Choroid plexus epithelial cell (primary cell): Measurements from ENCODE around the gene ADCY2.

Source experiments
- DNase-seq: peaks from one replicate; pipeline ENCODE4 v3.0.0-alpha.2; 2010; ENCODE audit warnings: low read depth
- H3K4me3 ChIP-seq: 2 replicates; pipeline ENCODE4 v1.5.1; 2011; ENCODE audit warnings: low read depth, mild to moderate bottlenecking, control low read depth, low read length, moderate library complexity
- TF ChIP-seq, protein P1 (sequence below): conservative IDR thresholded peaks from 2 replicates; pipeline ENCODE4 v1.5.1; 2011; ENCODE audit warnings: low read depth, mild to moderate bottlenecking, control low read depth, inconsistent platforms, low read length, moderate library complexity

ADCY2 gene

DNA sequence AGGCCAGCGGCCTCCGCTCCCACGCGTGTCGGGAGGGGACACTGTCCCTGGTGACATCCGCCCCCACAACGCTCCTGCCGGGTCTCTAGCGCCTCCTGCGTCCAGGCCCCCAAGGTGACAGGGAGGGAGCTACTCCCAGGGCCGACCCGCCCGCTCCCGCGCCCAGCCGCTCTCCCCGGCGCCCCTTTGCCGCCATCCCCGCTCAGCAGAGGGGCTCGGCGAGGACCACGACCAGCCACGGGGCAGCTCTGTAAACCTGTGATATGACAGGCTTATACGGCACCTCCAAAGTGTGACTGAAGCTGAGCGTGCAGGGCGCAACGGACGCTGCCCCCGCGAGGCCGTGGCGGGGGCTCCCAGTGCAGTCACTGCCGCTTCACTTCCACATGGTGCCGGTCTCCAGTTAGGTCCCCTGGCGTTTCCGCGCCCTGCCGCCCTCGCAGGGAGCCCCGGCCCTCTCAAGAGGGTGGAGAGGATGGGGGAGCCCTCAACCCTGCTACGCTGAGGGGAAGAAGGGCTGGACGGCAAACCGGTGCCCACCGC lies 978 bp upstream of the ADCY2 start:
- TF ChIP-seq, protein P1, sequence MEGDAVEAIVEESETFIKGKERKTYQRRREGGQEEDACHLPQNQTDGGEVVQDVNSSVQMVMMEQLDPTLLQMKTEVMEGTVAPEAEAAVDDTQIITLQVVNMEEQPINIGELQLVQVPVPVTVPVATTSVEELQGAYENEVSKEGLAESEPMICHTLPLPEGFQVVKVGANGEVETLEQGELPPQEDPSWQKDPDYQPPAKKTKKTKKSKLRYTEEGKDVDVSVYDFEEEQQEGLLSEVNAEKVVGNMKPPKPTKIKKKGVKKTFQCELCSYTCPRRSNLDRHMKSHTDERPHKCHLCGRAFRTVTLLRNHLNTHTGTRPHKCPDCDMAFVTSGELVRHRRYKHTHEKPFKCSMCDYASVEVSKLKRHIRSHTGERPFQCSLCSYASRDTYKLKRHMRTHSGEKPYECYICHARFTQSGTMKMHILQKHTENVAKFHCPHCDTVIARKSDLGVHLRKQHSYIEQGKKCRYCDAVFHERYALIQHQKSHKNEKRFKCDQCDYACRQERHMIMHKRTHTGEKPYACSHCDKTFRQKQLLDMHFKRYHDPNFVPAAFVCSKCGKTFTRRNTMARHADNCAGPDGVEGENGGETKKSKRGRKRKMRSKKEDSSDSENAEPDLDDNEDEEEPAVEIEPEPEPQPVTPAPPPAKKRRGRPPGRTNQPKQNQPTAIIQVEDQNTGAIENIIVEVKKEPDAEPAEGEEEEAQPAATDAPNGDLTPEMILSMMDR: no peak
- no peak overlapping the region for H3K4me3 ChIP-seq
- DNase-seq: no peak

DNA sequence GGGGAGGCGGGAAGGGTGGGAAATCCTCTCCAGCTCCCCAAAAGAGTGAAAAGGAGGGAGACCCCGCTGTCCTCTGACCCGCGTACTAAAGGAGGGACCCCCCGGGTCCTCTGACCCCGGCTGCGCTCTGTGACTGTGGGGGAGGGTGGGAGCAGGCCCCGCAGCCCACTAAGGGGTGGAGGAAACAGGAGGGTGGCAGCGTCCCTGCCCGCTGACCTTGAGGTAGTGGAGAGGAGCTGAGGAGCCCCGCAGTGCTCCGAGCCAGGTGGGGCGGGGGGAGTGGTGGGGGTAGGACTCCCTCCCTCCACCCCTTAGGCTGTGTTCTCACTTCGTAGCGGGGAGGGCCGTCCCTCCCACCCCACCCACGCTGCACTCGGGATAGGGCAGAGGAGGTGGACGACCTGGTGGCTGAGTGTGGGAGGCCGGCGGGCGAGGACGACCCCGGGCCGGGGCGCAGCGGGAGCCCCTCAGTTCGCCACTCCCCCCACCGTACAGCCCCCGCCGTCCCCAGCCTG lies 449 bp upstream of the ADCY2 start:
- no peak for DNase-seq
- TF ChIP-seq, protein P1: no peak
- no peak overlapping the region for H3K4me3 ChIP-seq

DNA sequence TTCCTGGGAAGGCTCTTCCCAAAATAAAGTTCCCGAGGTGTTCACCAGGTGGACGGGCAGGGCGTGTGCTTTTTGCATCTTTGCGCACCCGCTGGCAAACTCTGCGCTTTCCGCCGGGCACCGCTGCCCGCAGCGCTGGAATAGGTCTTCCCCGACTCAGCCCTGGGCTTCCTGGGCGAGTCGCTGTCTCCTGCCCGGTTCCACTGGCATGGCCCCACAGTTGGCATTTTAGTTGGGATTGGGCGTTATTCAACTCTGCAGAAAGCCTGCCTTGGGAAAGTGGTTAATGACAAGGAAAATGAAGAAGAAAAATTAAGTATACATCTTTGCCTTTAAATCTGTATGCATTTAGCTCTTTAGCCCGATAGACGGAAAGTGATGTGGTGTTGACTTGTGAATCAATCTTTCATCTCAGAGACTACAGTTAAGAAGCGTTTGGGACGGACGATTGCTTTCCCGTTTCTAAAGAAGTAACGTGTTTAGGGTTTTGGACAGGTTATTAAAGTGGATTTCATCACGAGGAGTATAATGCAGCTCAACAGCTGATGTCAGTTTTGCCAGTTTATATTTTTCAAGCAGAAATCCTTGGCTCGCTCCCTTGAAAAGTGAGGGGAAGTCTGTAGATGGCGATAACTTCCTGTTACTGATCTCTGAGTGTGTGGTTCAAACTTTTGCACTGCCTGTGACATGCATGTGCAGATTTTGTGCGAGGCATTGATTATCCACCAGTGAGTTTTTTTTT lies 946 bp downstream of the ADCY2 start:
- DNase-seq: no peak
- TF ChIP-seq, protein P1: no peak
- H3K4me3 ChIP-seq: no peak overlapping the region

DNA sequence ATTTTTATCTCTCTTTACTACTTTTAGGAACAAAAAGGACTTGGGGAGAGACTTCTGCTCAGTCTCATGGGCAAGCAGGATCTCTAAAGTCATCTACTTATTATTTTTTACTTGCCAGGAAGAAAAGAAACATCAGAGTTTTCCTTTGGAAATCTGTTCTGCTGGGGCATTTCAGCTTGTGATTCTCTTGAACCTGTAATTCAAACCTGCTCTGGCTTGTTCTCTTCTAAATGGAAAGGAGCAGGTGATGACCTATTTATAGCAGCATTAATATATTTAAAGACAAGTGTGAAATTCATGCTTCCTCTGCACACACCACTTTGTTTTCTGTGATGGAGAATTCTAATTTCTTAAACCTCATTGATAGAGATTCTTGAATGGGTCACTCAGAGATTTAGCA lies 2.0 kb downstream of the ADCY2 start:
- TF ChIP-seq, protein P1: no peak
- DNase-seq: no peak
- no peak overlapping the region for H3K4me3 ChIP-seq

DNA sequence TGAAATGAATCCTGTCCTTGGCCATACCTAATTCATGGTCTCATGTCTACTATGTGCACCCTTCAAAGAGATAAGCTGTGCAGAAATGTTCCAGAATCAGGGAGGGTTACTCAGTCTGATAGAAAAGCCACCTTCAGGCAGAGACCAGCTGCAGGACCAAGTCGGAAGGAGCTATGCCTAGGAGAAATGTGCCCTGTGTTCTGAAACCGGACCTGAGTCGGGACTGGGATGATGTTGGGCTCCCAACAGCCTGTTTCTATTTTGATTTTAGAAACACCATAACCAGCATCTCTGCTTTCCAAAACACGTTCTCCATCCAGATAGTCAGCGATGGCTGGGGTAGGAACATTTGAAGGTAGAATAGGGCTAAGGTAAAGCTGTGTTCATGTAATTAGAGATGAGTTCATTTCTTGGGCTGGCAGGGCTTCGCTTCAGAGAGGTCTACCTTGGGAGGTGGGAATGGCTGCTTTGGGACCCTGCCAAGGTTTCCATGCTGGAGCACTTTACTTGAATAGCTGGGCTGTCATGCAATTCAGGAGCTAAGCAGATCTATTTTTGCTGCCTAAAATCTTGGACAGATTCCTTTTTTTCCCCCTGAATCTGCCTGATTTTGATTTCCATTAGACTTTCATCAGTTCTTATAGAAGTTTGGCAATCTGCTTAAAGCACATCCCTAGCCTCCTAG lies 2.8 kb downstream of the ADCY2 start:
- TF ChIP-seq, protein P1: no peak
- H3K4me3 ChIP-seq: no peak overlapping the region
- DNase-seq: no peak

DNA sequence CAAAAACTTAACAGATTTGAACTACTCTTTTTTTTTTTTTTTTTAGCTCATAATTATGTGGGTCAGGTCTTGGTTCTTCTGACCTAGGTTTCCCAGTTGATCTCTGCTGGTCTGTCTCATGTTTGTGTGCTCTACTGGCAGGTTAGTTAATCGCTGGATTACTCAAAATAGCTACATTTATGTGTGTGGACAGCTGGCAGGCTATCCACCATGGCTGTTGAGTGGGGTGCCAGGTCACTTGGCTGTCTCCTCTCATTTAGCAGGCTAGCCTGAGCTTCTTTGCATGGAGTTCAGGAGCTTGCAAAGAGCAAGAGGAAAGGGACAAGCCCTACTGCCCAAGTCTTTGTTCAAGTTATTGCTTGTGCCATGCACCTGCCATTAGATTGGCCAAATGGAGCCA lies 9.3 kb downstream of the ADCY2 start:
- TF ChIP-seq, protein P1: no peak

More for the DNA sequence above, 9.3 kb downstream of the ADCY2 start:
- no peak overlapping the region for H3K4me3 ChIP-seq
- no peak for DNase-seq
